SK-N-SH (cell line): ENCODE measurements around the gene ATPAF2. TPM values are rescaled to one million over a fixed set of nuclear protein-coding genes. Genes with fewer than 3 reads are reported as not detected.
A peak's percentile ranks its signal among the peaks of the same experiment; 100 is the strongest.
"Not testable (repeated sequence)": the region's sequence is repeated elsewhere in the genome, so short reads cannot be mapped to it uniquely, and the experiment has no call there.

ENCODE experiments used
- CTCF ChIA-PET: fragments of 300-600, 350-600 bp; formaldehyde crosslinking; extraction: SDS; loops from one replicate; lab custom pipeline; 2021; lab: Yijun Ruan, JAX
- POLR2A ChIA-PET: fragments of 350-600 bp; sonication (Branson Sonifier 250); formaldehyde crosslinking; extraction: SDS; loops from one replicate; lab custom pipeline; 2020; ENCODE audit warnings: antibody characterized with exemption, inconsistent platforms; lab: Yijun Ruan, JAX
- DNase-seq: peaks from one replicate; pipeline ENCODE4 v3.0.0; 2012
- H2AFZ ChIP-seq: fragments of 200-600 bp; sonication (generic); 2 replicates; pipeline ENCODE4 v1.8.1; 2016; ENCODE audit warnings: antibody characterized with exemption, mild to moderate bottlenecking, low read depth
- H3F3A ChIP-seq: fragments of 200-600 bp; sonication (generic); replicated peaks from 2 replicates; pipeline ENCODE3; 2016; ENCODE audit warnings: antibody characterized with exemption, mild to moderate bottlenecking; ENCODE audit not compliant: insufficient read depth
- H3K27ac ChIP-seq, 2 experiments: fragments of 200-500 bp in 1 of 2; fragments of 200-600 bp in 1 of 2; sonication (Bioruptor generic) in 1 of 2; sonication (generic), shearing (Covaris generic) in 1 of 2; 2 replicates each; pipeline versions ENCODE4 v1.5.1 to v1.6.1; 2014 to 2016; ENCODE audit warnings: low read depth in 2 of 2, inconsistent platforms in 1 of 2, low read length in 1 of 2, mild to moderate bottlenecking in 1 of 2, mixed read lengths in 1 of 2
- H3K27me3 ChIP-seq: fragments of 200-600 bp; sonication (generic), shearing (Covaris generic); 2 replicates; pipeline ENCODE4 v1.6.1; 2016; ENCODE audit warnings: mixed run types; ENCODE audit not compliant: insufficient read depth
- H3K36me3 ChIP-seq, 2 experiments: fragments of 200-500 bp in 1 of 2; fragments of 200-600 bp in 1 of 2; sonication (Bioruptor generic) in 1 of 2; sonication (generic) in 1 of 2; replicated peaks in 1 of 2; 2 replicates each; pipeline versions ENCODE3 to v1.5.1; 2014 to 2016; ENCODE audit warnings: low read length in 1 of 2, mild to moderate bottlenecking in 1 of 2; ENCODE audit not compliant: insufficient read depth in 2 of 2, control insufficient read depth in 1 of 2
- H3K4me1 ChIP-seq, 2 experiments: fragments of 200-500 bp in 1 of 2; fragments of 200-600 bp in 1 of 2; sonication (Bioruptor generic) in 1 of 2; sonication (generic), shearing (Covaris generic) in 1 of 2; 2 replicates each; pipeline versions ENCODE4 v1.5.1 to v1.6.1; 2014 to 2016; ENCODE audit warnings: low read depth in 1 of 2, low read length in 1 of 2, mixed run types in 1 of 2; ENCODE audit not compliant: insufficient read depth in 2 of 2, control insufficient read depth in 1 of 2
- H3K4me2 ChIP-seq: fragments of 200-600 bp; sonication (generic), shearing (Covaris generic); 2 replicates; pipeline ENCODE4 v1.6.1; 2017; ENCODE audit warnings: mixed run types
- H3K4me3 ChIP-seq, 2 experiments: fragments of 200-500 bp in 1 of 2; fragments of 200-600 bp in 1 of 2; sonication (Bioruptor generic) in 1 of 2; sonication (generic), shearing (Covaris generic) in 1 of 2; 2 replicates each; pipeline versions ENCODE4 v1.5.1 to v1.8.1; 2014 to 2016; ENCODE audit warnings: low read depth in 2 of 2, inconsistent platforms in 1 of 2, low read length in 1 of 2, mild to moderate bottlenecking in 1 of 2, mixed read lengths in 1 of 2, moderate library complexity in 1 of 2
- H3K79me2 ChIP-seq: fragments of 200-600 bp; sonication (generic); 2 replicates; pipeline ENCODE4 v1.8.1; 2017; ENCODE audit warnings: mild to moderate bottlenecking; ENCODE audit not compliant: insufficient read depth
- H3K9ac ChIP-seq: fragments of 200-600 bp; sonication (generic); 2 replicates; pipeline ENCODE4 v1.6.1; 2017; ENCODE audit warnings: mixed run types
- H3K9me2 ChIP-seq: fragments of 200-600 bp; sonication (generic); 2 replicates; pipeline ENCODE4 v1.6.1; 2017; ENCODE audit warnings: mixed run types
- H3K9me3 ChIP-seq: fragments of 200-600 bp; sonication (generic); 2 replicates; pipeline ENCODE4 v1.6.1; 2017; ENCODE audit warnings: mixed run types, mild to moderate bottlenecking, moderate library complexity
- H4K20me1 ChIP-seq: fragments of 200-600 bp; sonication (generic); 2 replicates; pipeline ENCODE4 v1.6.1; 2017; ENCODE audit warnings: mild to moderate bottlenecking, mixed run types; ENCODE audit not compliant: insufficient read depth
- FOXM1 ChIP-seq: IDR thresholded peaks from 2 replicates; pipeline ENCODE4 v1.4.0; 2012; ENCODE audit warnings: low read depth, mild to moderate bottlenecking
- JUND ChIP-seq: IDR thresholded peaks from 2 replicates; pipeline ENCODE4 v1.4.0; 2012
- MXI1 ChIP-seq: IDR thresholded peaks from 2 replicates; pipeline ENCODE4 v1.6.1; 2012; ENCODE audit warnings: mild to moderate bottlenecking, low read depth, low read length, improper control_type of control experiment
- NRF1 ChIP-seq: IDR thresholded peaks from 2 replicates; pipeline ENCODE4 v1.6.1; 2012; ENCODE audit warnings: low read depth, mild to moderate bottlenecking, low read length
- RAD21 ChIP-seq: IDR thresholded peaks from 2 replicates; pipeline ENCODE4 v1.6.1; 2012; ENCODE audit warnings: mild to moderate bottlenecking, low read length
- RCOR1 ChIP-seq: fragments of 150-350 bp; IDR thresholded peaks from 2 replicates; pipeline ENCODE4 v1.6.1; 2017; ENCODE audit warnings: antibody characterized with exemption, low read length
- RFX5 ChIP-seq: IDR thresholded peaks from 2 replicates; pipeline ENCODE4 v1.6.1; 2012; ENCODE audit warnings: mild to moderate bottlenecking, improper control_type of control experiment, low read length
- RXRA ChIP-seq: IDR thresholded peaks from 2 replicates; pipeline ENCODE4 v1.4.0; 2012; ENCODE audit warnings: low read depth, mild to moderate bottlenecking, borderline replicate concordance
- SMC3 ChIP-seq: IDR thresholded peaks from 2 replicates; pipeline ENCODE4 v1.6.1; 2012; ENCODE audit warnings: low read depth, low read length, improper control_type of control experiment
- TCF12 ChIP-seq: IDR thresholded peaks from 2 replicates; pipeline ENCODE4 v1.4.0; 2012
- TEAD4 ChIP-seq: IDR thresholded peaks from 2 replicates; pipeline ENCODE4 v1.4.0; 2012; ENCODE audit warnings: mild to moderate bottlenecking, borderline replicate concordance; ENCODE audit not compliant: insufficient read depth
- WGBS: methylation state at CpG from one replicate; pipeline ENCODE4 v1.1.6; 2017; ENCODE audit warnings: low lambda C conversion rate; 5-methylcytosine and 5-hydroxymethylcytosine counted together
- polyA plus RNA-seq, 3 experiments: library from polyadenylated mRNA; depleted of rRNA; stranded (reverse); fragments of >200 nt; gene quantifications; 2 replicates each; pipeline ENCODE4 v1.2.3, GENCODE V29; 2012
- TF ChIP-seq, protein P1 (sequence below): fragments of 200-600 bp; sonication (generic); IDR thresholded peaks from 2 replicates; pipeline ENCODE4 v1.6.1; 2017; ENCODE audit warnings: antibody characterized with exemption, mild to moderate bottlenecking, moderate library complexity
- TF ChIP-seq, protein P2 (sequence below): IDR thresholded peaks from 2 replicates; pipeline ENCODE4; 2012
- TF ChIP-seq, protein P3 (sequence below): fragments of 150-350 bp; IDR thresholded peaks from 2 replicates; pipeline ENCODE4 v1.6.1; 2016; ENCODE audit warnings: mild to moderate bottlenecking, low read depth, low read length

Gene ATPAF2
- polyA plus RNA-seq, 1 of the 3 experiments (the other 2 are of a cell fraction), result 20.8 TPM

DNA sequence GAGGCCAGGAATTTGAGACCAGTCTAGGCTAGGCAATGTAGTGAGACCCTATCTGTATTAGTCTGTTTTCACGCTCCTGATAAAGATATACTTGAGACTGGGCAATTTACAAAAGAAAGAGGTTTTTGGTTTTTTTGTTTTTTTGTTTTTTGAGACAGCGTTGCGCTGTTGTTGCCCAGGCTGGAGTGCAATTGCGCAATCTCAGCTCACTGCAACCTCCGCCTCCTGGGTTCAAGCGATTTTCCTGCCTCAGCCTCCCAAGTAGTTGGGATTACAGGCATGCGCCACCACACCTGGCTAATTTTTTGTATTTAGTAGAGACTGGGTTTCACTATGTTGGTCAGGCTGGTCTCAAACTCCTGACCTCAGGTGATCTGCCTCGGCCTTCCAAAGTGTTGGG is 43.1 kb downstream of the ATPAF2 start:
- H3K27me3 ChIP-seq, H3K36me3 ChIP-seq, H2AFZ ChIP-seq, POLR2A ChIA-PET, H3K79me2 ChIP-seq, H4K20me1 ChIP-seq, H3K9me3 ChIP-seq, H3K4me2 ChIP-seq, H3K9me2 ChIP-seq, DNase-seq, H3F3A ChIP-seq, H3K27ac ChIP-seq, H3K9ac ChIP-seq, H3K4me3 ChIP-seq: not testable (repeated sequence)
- CTCF ChIA-PET, result interaction anchor here (2.2 to 3.0 kb wide), 4 partner anchors 11 to 37 kb away, joined by 18 to 40 read pairs (median 28); no protein-coding TSS in a partner anchor
- H3K4me1 ChIP-seq, result peaks cover 0 to 28% of the 10 kb centered on the region in 2 experiments; a peak in 2 of 4 replicates
- WGBS, result 90% methylated on average over 8 of the region's 8 CpGs

DNA sequence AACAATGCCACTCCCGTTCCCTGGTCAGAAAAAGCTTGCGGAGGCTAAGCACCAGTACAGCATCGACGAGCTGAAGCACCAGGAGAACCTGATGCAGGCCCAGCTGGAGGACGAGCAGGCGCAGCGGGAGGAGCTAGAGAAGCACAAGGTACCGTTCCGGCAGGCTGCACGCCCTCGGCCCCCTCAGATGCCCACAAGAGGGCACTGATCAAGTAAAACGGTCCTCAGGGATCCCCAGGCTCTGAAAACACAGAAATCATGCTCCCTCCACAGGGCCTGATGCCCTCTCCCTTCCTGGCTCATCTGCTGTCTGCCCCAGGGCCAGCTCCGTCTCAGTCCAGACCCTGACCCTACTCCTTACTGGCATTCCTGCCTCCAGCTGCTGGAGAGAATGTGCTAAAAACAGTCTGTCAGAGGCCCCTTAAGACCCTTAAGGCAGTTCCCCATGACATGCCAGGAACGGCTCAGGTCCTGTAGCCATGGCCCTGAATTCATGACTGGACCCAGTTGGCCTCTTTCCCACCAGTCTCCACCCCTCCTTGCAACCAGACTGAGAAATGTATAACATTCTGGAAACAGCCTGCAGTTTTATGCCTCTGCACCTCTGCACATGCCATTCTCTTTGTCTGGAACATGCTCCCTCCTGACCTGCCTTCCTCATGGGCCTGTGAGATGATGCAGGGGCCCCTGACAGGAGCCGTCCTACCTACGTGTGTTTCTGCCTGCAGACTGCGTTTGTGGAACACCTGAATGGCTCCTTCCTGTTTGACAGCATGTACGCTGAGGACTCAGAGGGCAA is 44.5 kb downstream of the ATPAF2 start:
- no peak overlapping the region for H3K9ac ChIP-seq
- peaks cover 13% of the 10 kb centered on the region for H3F3A ChIP-seq
- H3K4me3 ChIP-seq, result no peak overlapping the region
- H3K27me3 ChIP-seq, result no peaks in the 10 kb centered on the region
- peak overlapping the region in 1 of 2 experiments; percentile 62; a peak in 1 of 4 replicates for H3K27ac ChIP-seq
- H3K9me3 ChIP-seq, result no peaks in the 10 kb centered on the region
- no peaks in the 10 kb centered on the region for H4K20me1 ChIP-seq
- no peak overlapping the region for H3K4me2 ChIP-seq
- POLR2A ChIA-PET, result interaction anchor here (1.6 kb wide), 1 partner anchor 39 kb away, joined by 3 read pairs; no protein-coding TSS in a partner anchor
- peaks cover 4 to 26% of the 10 kb centered on the region in 2 experiments; a peak in 2 of 4 replicates for H3K4me1 ChIP-seq
- no peaks in the 10 kb centered on the region for H3K36me3 ChIP-seq
- TF ChIP-seq, protein P1, sequence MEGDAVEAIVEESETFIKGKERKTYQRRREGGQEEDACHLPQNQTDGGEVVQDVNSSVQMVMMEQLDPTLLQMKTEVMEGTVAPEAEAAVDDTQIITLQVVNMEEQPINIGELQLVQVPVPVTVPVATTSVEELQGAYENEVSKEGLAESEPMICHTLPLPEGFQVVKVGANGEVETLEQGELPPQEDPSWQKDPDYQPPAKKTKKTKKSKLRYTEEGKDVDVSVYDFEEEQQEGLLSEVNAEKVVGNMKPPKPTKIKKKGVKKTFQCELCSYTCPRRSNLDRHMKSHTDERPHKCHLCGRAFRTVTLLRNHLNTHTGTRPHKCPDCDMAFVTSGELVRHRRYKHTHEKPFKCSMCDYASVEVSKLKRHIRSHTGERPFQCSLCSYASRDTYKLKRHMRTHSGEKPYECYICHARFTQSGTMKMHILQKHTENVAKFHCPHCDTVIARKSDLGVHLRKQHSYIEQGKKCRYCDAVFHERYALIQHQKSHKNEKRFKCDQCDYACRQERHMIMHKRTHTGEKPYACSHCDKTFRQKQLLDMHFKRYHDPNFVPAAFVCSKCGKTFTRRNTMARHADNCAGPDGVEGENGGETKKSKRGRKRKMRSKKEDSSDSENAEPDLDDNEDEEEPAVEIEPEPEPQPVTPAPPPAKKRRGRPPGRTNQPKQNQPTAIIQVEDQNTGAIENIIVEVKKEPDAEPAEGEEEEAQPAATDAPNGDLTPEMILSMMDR, result peak; percentile 53
- TF ChIP-seq RFX5 (no peak), JUND (no peak), MXI1 (peak; percentile 28; the same call in 1 of the 2 replicates), SMC3 (peak; percentile 73), TCF12 (no peak), RCOR1 (no peak), FOXM1 (no peak), RAD21 (peak; percentile 68), RXRA (no peak), NRF1 (no peak), TEAD4 (no peak)
- TF ChIP-seq, protein P2, sequence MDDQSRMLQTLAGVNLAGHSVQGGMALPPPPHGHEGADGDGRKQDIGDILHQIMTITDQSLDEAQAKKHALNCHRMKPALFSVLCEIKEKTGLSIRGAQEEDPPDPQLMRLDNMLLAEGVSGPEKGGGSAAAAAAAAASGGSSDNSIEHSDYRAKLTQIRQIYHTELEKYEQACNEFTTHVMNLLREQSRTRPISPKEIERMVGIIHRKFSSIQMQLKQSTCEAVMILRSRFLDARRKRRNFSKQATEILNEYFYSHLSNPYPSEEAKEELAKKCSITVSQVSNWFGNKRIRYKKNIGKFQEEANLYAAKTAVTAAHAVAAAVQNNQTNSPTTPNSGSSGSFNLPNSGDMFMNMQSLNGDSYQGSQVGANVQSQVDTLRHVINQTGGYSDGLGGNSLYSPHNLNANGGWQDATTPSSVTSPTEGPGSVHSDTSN, result no peak
- TF ChIP-seq, protein P3, sequence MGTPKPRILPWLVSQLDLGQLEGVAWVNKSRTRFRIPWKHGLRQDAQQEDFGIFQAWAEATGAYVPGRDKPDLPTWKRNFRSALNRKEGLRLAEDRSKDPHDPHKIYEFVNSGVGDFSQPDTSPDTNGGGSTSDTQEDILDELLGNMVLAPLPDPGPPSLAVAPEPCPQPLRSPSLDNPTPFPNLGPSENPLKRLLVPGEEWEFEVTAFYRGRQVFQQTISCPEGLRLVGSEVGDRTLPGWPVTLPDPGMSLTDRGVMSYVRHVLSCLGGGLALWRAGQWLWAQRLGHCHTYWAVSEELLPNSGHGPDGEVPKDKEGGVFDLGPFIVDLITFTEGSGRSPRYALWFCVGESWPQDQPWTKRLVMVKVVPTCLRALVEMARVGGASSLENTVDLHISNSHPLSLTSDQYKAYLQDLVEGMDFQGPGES, result no peak
- 94% methylated on average over 7 of the region's 18 CpGs for WGBS
- CTCF ChIA-PET, result interaction anchor here (0.6 to 3.0 kb wide), 19 partner anchors 8 to 679 kb away, joined by 3 to 40 read pairs (median 5); partner anchors contain the start of gene ATPAF2
- H3K9me2 ChIP-seq, result no peaks in the 10 kb centered on the region
- DNase-seq, result peak; percentile 86
- no peak overlapping the region for H2AFZ ChIP-seq
- H3K79me2 ChIP-seq, result no peaks in the 10 kb centered on the region
